GM04503 (cell line): Measurements from ENCODE around the gene HNRNPH1.

Experiments
- DNase-seq: peaks from one replicate; pipeline ENCODE4 v3.0.0-alpha.2; 2012; ENCODE audit warnings: low read depth

The HNRNPH1 gene

GRCh38 chr5:179603308-179603707, 20.2 kb downstream of the HNRNPH1 start:
- no peak for DNase-seq

GRCh38 chr5:179601871-179602625, 21.4 kb downstream of the HNRNPH1 start:
- DNase-seq: no peak

- DNase-seq: no peak
Measured at GRCh38 chr5:179599973-179600372, 23.5 kb downstream of the HNRNPH1 start.

GRCh38 chr5:179599566-179599965, 23.9 kb downstream of the HNRNPH1 start:
- DNase-seq: no peak

- DNase-seq: no peak
Measured at GRCh38 chr5:179599100-179599499, 24.4 kb downstream of the HNRNPH1 start.

GRCh38 chr5:179596421-179596820, 27.1 kb downstream of the HNRNPH1 start:
- DNase-seq: no peak

GRCh38 chr5:179595916-179596315, 27.6 kb downstream of the HNRNPH1 start:
- DNase-seq: no peak

GRCh38 chr5:179588166-179588565, 35.3 kb downstream of the HNRNPH1 start:
- DNase-seq: no peak

- DNase-seq: no peak
Measured at GRCh38 chr5:179585941-179586401, 37.5 kb downstream of the HNRNPH1 start.

- no peak for DNase-seq
Measured at GRCh38 chr5:179577286-179577960, 46.0 kb downstream of the HNRNPH1 start.

GRCh38 chr5:179572386-179572785, 51.1 kb downstream of the HNRNPH1 start:
- DNase-seq: no peak

GRCh38 chr5:179568721-179569120, 54.8 kb downstream of the HNRNPH1 start:
- no peak for DNase-seq

GRCh38 chr5:179564526-179564925, 58.9 kb downstream of the HNRNPH1 start:
- DNase-seq: no peak
